Activated naive CD4-positive, alpha-beta T cell treated with anti-CD3 and anti-CD28 coated beads, Interleukin-2, amount 50 U/mL, for 24 hours (primary cell): ENCODE results near the gene SV2C.

Source experiments
- H3K27ac Mint-ChIP-seq: one replicate; pipeline ENCODE4 v1.8.0; 2021; ENCODE audit warnings: mild to moderate bottlenecking, mixed read lengths
- H3K27me3 Mint-ChIP-seq: one replicate; pipeline ENCODE4 v1.8.0; 2021; ENCODE audit warnings: mixed read lengths
- H3K36me3 Mint-ChIP-seq: one replicate; pipeline ENCODE4 v1.8.0; 2021; ENCODE audit warnings: mixed read lengths
- H3K4me1 Mint-ChIP-seq: one replicate; pipeline ENCODE4 v1.8.0; 2021; ENCODE audit warnings: mixed read lengths
- H3K4me3 Mint-ChIP-seq: one replicate; pipeline ENCODE4 v1.8.0; 2021; ENCODE audit warnings: mild to moderate bottlenecking, mixed read lengths
- H3K9me3 Mint-ChIP-seq: one replicate; pipeline ENCODE4 v1.8.0; 2021; ENCODE audit warnings: mixed read lengths

SV2C gene

GRCh38 chr5:76385540-76385939, 302.4 kb downstream of the SV2C start:
- Mint-ChIP-seq H3K9me3 (no peaks in the 10 kb centered on the region), H3K36me3 (no peaks in the 10 kb centered on the region), H3K4me3 (no peak overlapping the region), H3K27ac (peak overlapping the region; percentile 43), H3K27me3 (no peaks in the 10 kb centered on the region), H3K4me1 (peaks cover 45% of the 10 kb centered on the region)

GRCh38 chr5:76386360-76386759, 303.2 kb downstream of the SV2C start:
- Mint-ChIP-seq H3K27ac (no peak overlapping the region), H3K4me1 (peaks cover 53% of the 10 kb centered on the region), H3K9me3 (no peaks in the 10 kb centered on the region), H3K27me3 (no peaks in the 10 kb centered on the region), H3K4me3 (no peak overlapping the region), H3K36me3 (no peaks in the 10 kb centered on the region)

GRCh38 chr5:76388236-76388635, 305.1 kb downstream of the SV2C start:
- Mint-ChIP-seq H3K27me3 (no peaks in the 10 kb centered on the region), H3K4me1 (peaks cover 69% of the 10 kb centered on the region), H3K4me3 (no peak overlapping the region), H3K36me3 (no peaks in the 10 kb centered on the region), H3K9me3 (no peaks in the 10 kb centered on the region), H3K27ac (no peak overlapping the region)

- Mint-ChIP-seq H3K4me3 (no peak overlapping the region), H3K27ac (no peak overlapping the region), H3K27me3 (no peaks in the 10 kb centered on the region), H3K9me3 (no peaks in the 10 kb centered on the region), H3K4me1 (peaks cover 70% of the 10 kb centered on the region), H3K36me3 (no peaks in the 10 kb centered on the region)
Measured at GRCh38 chr5:76388791-76389512, 305.8 kb downstream of the SV2C start.

- Mint-ChIP-seq H3K27ac (no peak overlapping the region), H3K27me3 (no peaks in the 10 kb centered on the region), H3K4me1 (peaks cover 70% of the 10 kb centered on the region), H3K9me3 (no peaks in the 10 kb centered on the region), H3K36me3 (no peaks in the 10 kb centered on the region), H3K4me3 (no peak overlapping the region)
Measured at GRCh38 chr5:76389513-76390154, 306.5 kb downstream of the SV2C start.

GRCh38 chr5:76391014-76391413, 307.8 kb downstream of the SV2C start:
- no peaks in the 10 kb centered on the region for H3K9me3 Mint-ChIP-seq
- no peaks in the 10 kb centered on the region for H3K36me3 Mint-ChIP-seq
- peak overlapping the region; percentile 71 for H3K27ac Mint-ChIP-seq
- no peaks in the 10 kb centered on the region for H3K27me3 Mint-ChIP-seq
- peaks cover 71% of the 10 kb centered on the region for H3K4me1 Mint-ChIP-seq
- peak overlapping the region; percentile 59 for H3K4me3 Mint-ChIP-seq

- Mint-ChIP-seq H3K9me3 (no peaks in the 10 kb centered on the region), H3K4me3 (peak overlapping the region; percentile 3), H3K27ac (peak overlapping the region; percentile 63), H3K4me1 (peaks cover 74% of the 10 kb centered on the region), H3K36me3 (no peaks in the 10 kb centered on the region), H3K27me3 (no peaks in the 10 kb centered on the region)
Measured at GRCh38 chr5:76393035-76393680, 310.0 kb downstream of the SV2C start.

GRCh38 chr5:76397200-76397599, 314.0 kb downstream of the SV2C start:
- Mint-ChIP-seq H3K27ac (no peak overlapping the region), H3K4me1 (peaks cover 54% of the 10 kb centered on the region)

GRCh38 chr5:76399268-76399667, 316.1 kb downstream of the SV2C start:
- Mint-ChIP-seq H3K9me3 (no peaks in the 10 kb centered on the region), H3K4me1 (peaks cover 40% of the 10 kb centered on the region), H3K36me3 (no peaks in the 10 kb centered on the region), H3K4me3 (no peak overlapping the region), H3K27ac (no peak overlapping the region), H3K27me3 (no peaks in the 10 kb centered on the region)

More at GRCh38 chr5:76397200-76397599, 314.0 kb downstream of the SV2C start:
- H3K27me3 Mint-ChIP-seq, result no peaks in the 10 kb centered on the region
- no peak overlapping the region for H3K4me3 Mint-ChIP-seq
- H3K9me3 Mint-ChIP-seq, result no peaks in the 10 kb centered on the region
- H3K36me3 Mint-ChIP-seq, result no peaks in the 10 kb centered on the region

GRCh38 chr5:76400466-76400865, 317.3 kb downstream of the SV2C start:
- H3K4me3 Mint-ChIP-seq, result no peak overlapping the region
- no peaks in the 10 kb centered on the region for H3K36me3 Mint-ChIP-seq
- no peaks in the 10 kb centered on the region for H3K27me3 Mint-ChIP-seq
- no peaks in the 10 kb centered on the region for H3K9me3 Mint-ChIP-seq
- H3K4me1 Mint-ChIP-seq, result peaks cover 40% of the 10 kb centered on the region
- peak overlapping the region; percentile 52 for H3K27ac Mint-ChIP-seq

- H3K4me1 Mint-ChIP-seq, result peaks cover 48% of the 10 kb centered on the region
- no peaks in the 10 kb centered on the region for H3K36me3 Mint-ChIP-seq
- H3K27ac Mint-ChIP-seq, result peak overlapping the region; percentile 98
- H3K9me3 Mint-ChIP-seq, result no peaks in the 10 kb centered on the region
- H3K4me3 Mint-ChIP-seq, result peak overlapping the region; percentile 96
- H3K27me3 Mint-ChIP-seq, result no peaks in the 10 kb centered on the region
Measured at GRCh38 chr5:76401801-76402250, 318.6 kb downstream of the SV2C start.

GRCh38 chr5:76402251-76402885, 319.2 kb downstream of the SV2C start:
- Mint-ChIP-seq H3K9me3 (no peaks in the 10 kb centered on the region), H3K4me1 (peaks cover 53% of the 10 kb centered on the region)

GRCh38 chr5:76402886-76403765, 319.9 kb downstream of the SV2C start, which contains the start of gene IQGAP2:
IQGAP2 (plus strand) TSS chr5:76403285; CDS start chr5:76403546, 261 bp downstream.
- Mint-ChIP-seq H3K9me3 (no peaks in the 10 kb centered on the region), H3K27me3 (no peaks in the 10 kb centered on the region), H3K27ac (peak within 1 kb of the TSS; percentile 98), H3K36me3 (no peaks in the 10 kb centered on the region), H3K4me1 (peaks cover 60% of the 10 kb centered on the region), H3K4me3 (peak within 1 kb of the TSS; percentile 96)

More at GRCh38 chr5:76402251-76402885, 319.2 kb downstream of the SV2C start:
- Mint-ChIP-seq H3K36me3 (no peaks in the 10 kb centered on the region), H3K27ac (peak overlapping the region; percentile 98), H3K27me3 (no peaks in the 10 kb centered on the region), H3K4me3 (peak overlapping the region; percentile 96)
